OCI-LY3 (cell line): ENCODE data around the gene TMEM238.
A peak's percentile ranks its signal among the peaks of the same experiment; 100 is the strongest.

ENCODE experiments used
- H2AFZ ChIP-seq: fragments of 200-600, 300-600 bp; shearing (Covaris generic); 2 replicates; pipeline ENCODE4 v1.6.0; 2014; ENCODE audit warnings: antibody characterized with exemption, low read depth, low read length
- H3K27ac ChIP-seq: fragments of 200-600, 300-600 bp; sonication (generic); 2 replicates; pipeline ENCODE4 v1.5.1; 2014; ENCODE audit warnings: mild to moderate bottlenecking, low read length, moderate library complexity, mixed read lengths
- H3K27me3 ChIP-seq: fragments of 200-600, 300-600 bp; sonication (generic); 2 replicates; pipeline ENCODE4 v1.6.1; 2014; ENCODE audit warnings: low read depth, low read length, mixed read lengths
- H3K36me3 ChIP-seq: fragments of 200-600, 300-600 bp; sonication (generic); replicated peaks from 2 replicates; pipeline ENCODE3; 2014; ENCODE audit warnings: low read depth, low read length, mixed read lengths
- H3K4me1 ChIP-seq: fragments of 300-600, 200-600 bp; sonication (generic); 2 replicates; pipeline ENCODE4 v1.6.1; 2014; ENCODE audit warnings: low read length, mixed read lengths
- H3K4me2 ChIP-seq: fragments of 200-600, 300-600 bp; sonication (generic); 2 replicates; pipeline ENCODE4 v1.6.1; 2014; ENCODE audit warnings: low read length, mixed read lengths
- H3K4me3 ChIP-seq: fragments of 300-600, 200-600 bp; sonication (generic); 2 replicates; pipeline ENCODE4 v1.5.1; 2014; ENCODE audit warnings: antibody characterized with exemption, mild to moderate bottlenecking, low read length, moderate library complexity
- H3K79me2 ChIP-seq: fragments of 300-600, 200-600 bp; shearing (Covaris generic); 2 replicates; pipeline ENCODE4 v1.6.1; 2014; ENCODE audit warnings: mild to moderate bottlenecking, low read length, mixed read lengths
- H3K9ac ChIP-seq: fragments of 300-600, 200-600 bp; shearing (Covaris generic); 2 replicates; pipeline ENCODE4 v1.6.0; 2014; ENCODE audit warnings: mild to moderate bottlenecking, low read length, moderate library complexity
- H3K9me3 ChIP-seq: fragments of 200-600, 300-600 bp; shearing (Covaris generic); 2 replicates; pipeline ENCODE4 v1.6.1; 2014; ENCODE audit warnings: low read length, mixed read lengths; ENCODE audit not compliant: insufficient read depth
- H4K20me1 ChIP-seq: fragments of 200-600, 300-600 bp; sonication (generic); 2 replicates; pipeline ENCODE4 v1.6.1; 2016; ENCODE audit warnings: low read length, mixed read lengths; ENCODE audit not compliant: insufficient read depth
- CTCF ChIP-seq: fragments of 200-600, 300-600 bp; sonication (generic); IDR thresholded peaks from 2 replicates; pipeline ENCODE4 v1.5.1; 2014; ENCODE audit warnings: antibody characterized with exemption, low read length, low read depth
- EZH2phosphoT487 ChIP-seq: fragments of 200-600 bp; shearing (Covaris generic); IDR thresholded peaks from 2 replicates; pipeline ENCODE4 v1.6.1; 2018; ENCODE audit warnings: antibody characterized with exemption, mixed run types, low read depth

The TMEM238 gene

GRCh38 chr19:55400281-55401087, 16.4 kb upstream of the TMEM238 start:
- Histone ChIP-seq H3K9me3 (no peaks in the 10 kb centered on the region), H3K79me2 (peaks cover 27% of the 10 kb centered on the region), H3K9ac (no peak overlapping the region), H2AFZ (no peak overlapping the region), H3K27me3 (no peaks in the 10 kb centered on the region), H3K4me1 (peaks cover 14% of the 10 kb centered on the region), H3K36me3 (peaks cover 38% of the 10 kb centered on the region), H3K27ac (no peak overlapping the region), H3K4me3 (no peak overlapping the region), H3K4me2 (no peak overlapping the region), H4K20me1 (peaks cover 55% of the 10 kb centered on the region)
- TF ChIP-seq CTCF (no peak), EZH2phosphoT487 (no peak)

- Histone ChIP-seq H3K27ac (peak overlapping the region; percentile 25; the same call in 1 of the 2 replicates), H3K9me3 (no peaks in the 10 kb centered on the region), H4K20me1 (peaks cover 40% of the 10 kb centered on the region), H3K27me3 (no peaks in the 10 kb centered on the region), H3K4me3 (peak overlapping the region; percentile 52), H3K79me2 (peaks cover 11% of the 10 kb centered on the region), H3K9ac (no peak overlapping the region), H3K4me2 (peak overlapping the region; percentile 74), H3K36me3 (peaks cover 26% of the 10 kb centered on the region), H3K4me1 (peaks cover 12% of the 10 kb centered on the region), H2AFZ (no peak overlapping the region)
- no peak for TF ChIP-seq EZH2phosphoT487
- no peak for TF ChIP-seq CTCF
Observed at GRCh38 chr19:55398200-55398925, 14.3 kb upstream of the TMEM238 start.

- Histone ChIP-seq H3K9ac (no peak overlapping the region), H4K20me1 (peaks cover 41% of the 10 kb centered on the region), H3K36me3 (peaks cover 33% of the 10 kb centered on the region), H3K4me1 (peaks cover 3% of the 10 kb centered on the region), H3K4me3 (no peak overlapping the region), H3K4me2 (no peak overlapping the region), H2AFZ (no peak overlapping the region), H3K9me3 (no peaks in the 10 kb centered on the region), H3K79me2 (peaks cover 10% of the 10 kb centered on the region; the same call in 1 of the 2 replicates), H3K27ac (no peak overlapping the region), H3K27me3 (no peaks in the 10 kb centered on the region)
- TF ChIP-seq CTCF (no peak), EZH2phosphoT487 (no peak)
Observed at GRCh38 chr19:55392820-55393761, 9.0 kb upstream of the TMEM238 start.
